HG03097 (cell line): ENCODE data around the gene MYO5C.

Experiments used
- ATAC-seq: cut with Tn5 transposase; IDR thresholded peaks from one replicate; pipeline ENCODE4 v1.9.1; 2021; ENCODE audit not compliant: unreplicated experiment, low FRiP score

The MYO5C gene

GRCh38 chr15:52295421-52296001, at the start of gene MYO5C:
TSS of gene MYO5C (minus strand) at chr15:52295804. CDS start at chr15:52295636, 168 bp downstream.
- ATAC-seq = no peak

GRCh38 chr15:52344592-52344991, 49.0 kb upstream of the MYO5C start:
- ATAC-seq = no peak

GRCh38 chr15:52343831-52344230, 48.2 kb upstream of the MYO5C start:
- ATAC-seq = no peak

GRCh38 chr15:52340093-52340492, 44.5 kb upstream of the MYO5C start:
- ATAC-seq = no peak

GRCh38 chr15:52338891-52339290, 43.3 kb upstream of the MYO5C start:
- no peak for ATAC-seq

GRCh38 chr15:52338058-52338457, 42.5 kb upstream of the MYO5C start:
- ATAC-seq = no peak

GRCh38 chr15:52337198-52337853, 41.7 kb upstream of the MYO5C start:
- no peak for ATAC-seq

GRCh38 chr15:52336529-52336928, 40.9 kb upstream of the MYO5C start:
- ATAC-seq = no peak

- ATAC-seq = no peak
Observed at GRCh38 chr15:52334491-52335160, 39.0 kb upstream of the MYO5C start.

GRCh38 chr15:52331490-52332240, 36.1 kb upstream of the MYO5C start:
- ATAC-seq = peak; percentile 88

- ATAC-seq = no peak
Observed at GRCh38 chr15:52329987-52330386, 34.4 kb upstream of the MYO5C start.

- no peak for ATAC-seq
Observed at GRCh38 chr15:52329150-52329549, 33.5 kb upstream of the MYO5C start.

- ATAC-seq = no peak
Observed at GRCh38 chr15:52328680-52329079, 33.1 kb upstream of the MYO5C start.

GRCh38 chr15:52326756-52327155, 31.2 kb upstream of the MYO5C start:
- no peak for ATAC-seq

GRCh38 chr15:52324109-52324508, 28.5 kb upstream of the MYO5C start:
- ATAC-seq = no peak

GRCh38 chr15:52318729-52319500, 23.3 kb upstream of the MYO5C start:
- ATAC-seq = no peak

GRCh38 chr15:52317688-52318087, 22.1 kb upstream of the MYO5C start:
- no peak for ATAC-seq

- ATAC-seq = no peak
Observed at GRCh38 chr15:52317022-52317421, 21.4 kb upstream of the MYO5C start.

GRCh38 chr15:52309154-52309548, 13.5 kb upstream of the MYO5C start:
- ATAC-seq = no peak

- ATAC-seq = no peak
Observed at GRCh38 chr15:52308446-52309153, 13.0 kb upstream of the MYO5C start.
